Measurements from ENCODE around the gene AP3S1.
"Not testable (repeated sequence)": the region's sequence is repeated elsewhere in the genome, so short reads cannot be mapped to it uniquely, and the experiment has no call there.

The AP3S1 gene

DNA sequence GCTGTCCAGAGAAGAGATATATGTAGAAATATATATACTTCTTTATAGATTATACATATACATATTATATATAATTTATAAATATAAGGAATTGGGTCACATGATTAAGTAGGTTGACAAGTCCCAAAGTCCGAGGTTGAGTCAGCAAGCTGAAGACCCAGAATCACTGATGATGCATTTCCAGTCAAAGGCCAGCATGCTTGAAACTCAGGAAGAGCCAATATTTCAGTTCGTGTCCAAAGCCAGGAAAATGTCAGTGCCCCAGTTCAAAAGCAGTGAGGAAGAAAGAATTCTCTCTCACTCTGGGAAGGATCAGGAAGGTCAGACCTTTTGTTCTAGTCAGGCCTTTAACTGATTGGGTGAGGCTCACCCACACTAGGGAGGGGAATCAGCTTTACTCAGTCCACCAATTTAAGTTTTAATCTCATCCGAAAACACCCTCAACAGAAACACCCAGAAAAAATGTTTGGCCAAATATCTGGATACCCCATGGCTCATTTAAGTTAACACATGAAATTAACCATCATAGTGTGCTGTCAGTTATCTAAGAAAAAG is 78.5 kb downstream of the AP3S1 start:
- no peak overlapping the region for H3K4me3 ChIP-seq (ENCODE audit: low read depth, low read length)
- TF ChIP-seq, protein P1, sequence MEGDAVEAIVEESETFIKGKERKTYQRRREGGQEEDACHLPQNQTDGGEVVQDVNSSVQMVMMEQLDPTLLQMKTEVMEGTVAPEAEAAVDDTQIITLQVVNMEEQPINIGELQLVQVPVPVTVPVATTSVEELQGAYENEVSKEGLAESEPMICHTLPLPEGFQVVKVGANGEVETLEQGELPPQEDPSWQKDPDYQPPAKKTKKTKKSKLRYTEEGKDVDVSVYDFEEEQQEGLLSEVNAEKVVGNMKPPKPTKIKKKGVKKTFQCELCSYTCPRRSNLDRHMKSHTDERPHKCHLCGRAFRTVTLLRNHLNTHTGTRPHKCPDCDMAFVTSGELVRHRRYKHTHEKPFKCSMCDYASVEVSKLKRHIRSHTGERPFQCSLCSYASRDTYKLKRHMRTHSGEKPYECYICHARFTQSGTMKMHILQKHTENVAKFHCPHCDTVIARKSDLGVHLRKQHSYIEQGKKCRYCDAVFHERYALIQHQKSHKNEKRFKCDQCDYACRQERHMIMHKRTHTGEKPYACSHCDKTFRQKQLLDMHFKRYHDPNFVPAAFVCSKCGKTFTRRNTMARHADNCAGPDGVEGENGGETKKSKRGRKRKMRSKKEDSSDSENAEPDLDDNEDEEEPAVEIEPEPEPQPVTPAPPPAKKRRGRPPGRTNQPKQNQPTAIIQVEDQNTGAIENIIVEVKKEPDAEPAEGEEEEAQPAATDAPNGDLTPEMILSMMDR (IDR thresholded peaks at IDR 0.05; ENCODE audit: borderline replicate concordance, insufficient read depth, low read depth, low read length): no peak

DNA sequence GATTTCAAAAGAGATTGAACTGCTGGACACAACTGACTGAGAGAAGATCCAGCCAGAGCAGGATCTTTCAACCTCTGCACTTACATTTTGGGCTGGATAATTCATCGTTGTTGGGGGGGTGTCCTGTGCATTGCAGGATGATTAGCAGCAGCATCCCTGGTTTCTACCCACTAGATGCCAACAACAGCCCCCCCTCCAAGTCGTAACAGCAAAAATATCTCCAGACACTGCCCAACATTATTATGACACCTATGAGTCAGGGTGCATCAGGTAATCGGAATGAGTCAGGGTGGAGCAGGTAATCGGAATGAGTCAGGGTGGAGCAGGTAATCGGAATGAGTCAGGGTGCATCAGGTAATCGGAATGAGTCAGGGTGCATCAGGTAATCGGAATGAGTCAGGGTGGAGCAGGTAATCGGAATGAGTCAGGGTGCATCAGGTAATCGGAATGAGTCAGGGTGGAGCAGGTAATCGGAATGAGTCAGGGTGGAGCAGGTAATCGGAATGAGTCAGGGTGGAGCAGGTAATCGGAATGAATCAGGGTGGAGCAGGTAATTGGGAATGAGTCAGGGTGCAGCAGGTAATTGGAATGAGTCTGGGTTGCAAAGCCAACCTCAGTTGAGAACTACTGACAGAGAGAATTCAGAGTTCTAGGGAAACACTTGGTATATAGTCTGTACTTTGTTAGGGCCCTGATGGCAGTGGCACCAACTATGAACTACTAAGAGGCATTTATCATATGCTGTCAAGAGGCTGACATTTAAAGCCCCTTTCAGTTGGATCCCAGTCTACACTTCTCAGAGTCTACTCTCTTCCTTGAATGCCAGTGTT is 87.1 kb downstream of the AP3S1 start:
- not testable (repeated sequence) for H3K4me3 ChIP-seq (ENCODE audit: low read depth, low read length)

GRCh38 chr5:115930171-115930570 is 88.4 kb downstream of the AP3S1 start:
- not testable (repeated sequence) for H3K4me3 ChIP-seq (ENCODE audit: low read depth, low read length)

DNA sequence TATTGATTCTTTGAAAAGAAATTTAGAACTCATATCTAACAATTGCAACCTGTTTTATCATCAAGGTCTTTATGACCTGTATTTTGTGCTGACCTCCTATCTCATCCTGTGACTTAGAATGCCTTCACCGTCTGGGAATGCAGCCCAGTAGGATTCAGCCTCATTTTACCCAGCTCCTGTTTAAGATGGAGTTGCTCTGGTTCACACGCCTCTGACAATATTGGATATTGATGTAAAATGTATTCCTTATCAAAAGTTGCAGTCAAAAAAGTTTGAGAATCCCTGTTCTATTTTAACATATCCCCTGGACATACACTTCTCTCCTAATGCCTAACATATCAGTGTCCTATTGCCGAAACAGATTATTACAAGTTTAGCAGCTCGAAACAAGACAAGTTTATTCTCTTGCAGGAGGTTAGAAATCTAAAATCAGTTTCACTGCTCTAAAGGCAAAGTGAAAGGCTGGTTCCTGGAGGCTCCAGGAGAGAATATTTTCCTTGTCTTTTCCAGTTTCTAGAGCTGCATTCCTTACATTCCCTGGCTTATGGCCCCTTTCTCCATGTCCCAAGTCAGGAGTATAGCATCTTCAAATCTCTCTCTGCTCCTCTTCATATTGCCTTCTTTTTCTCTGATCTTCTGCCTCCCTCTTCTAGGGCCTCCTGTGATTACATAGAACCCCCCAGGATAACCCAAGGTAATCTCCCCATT is 89.0 kb downstream of the AP3S1 start:
- TF ChIP-seq, protein P1 (IDR thresholded peaks at IDR 0.05; ENCODE audit: borderline replicate concordance, insufficient read depth, low read depth, low read length): no peak
- no peak overlapping the region for H3K4me3 ChIP-seq (ENCODE audit: low read depth, low read length)

GRCh38 chr5:115932991-115933390 is 91.3 kb downstream of the AP3S1 start:
- TF ChIP-seq, protein P1 (IDR thresholded peaks at IDR 0.05; ENCODE audit: borderline replicate concordance, insufficient read depth, low read depth, low read length): no peak
- no peak overlapping the region for H3K4me3 ChIP-seq (ENCODE audit: low read depth, low read length)

- H3K4me3 ChIP-seq (ENCODE audit: low read depth, low read length): no peak overlapping the region
- TF ChIP-seq, protein P1 (IDR thresholded peaks at IDR 0.05; ENCODE audit: borderline replicate concordance, insufficient read depth, low read depth, low read length): no peak
Observed at GRCh38 chr5:115934388-115934974, 92.7 kb downstream of the AP3S1 start.

DNA sequence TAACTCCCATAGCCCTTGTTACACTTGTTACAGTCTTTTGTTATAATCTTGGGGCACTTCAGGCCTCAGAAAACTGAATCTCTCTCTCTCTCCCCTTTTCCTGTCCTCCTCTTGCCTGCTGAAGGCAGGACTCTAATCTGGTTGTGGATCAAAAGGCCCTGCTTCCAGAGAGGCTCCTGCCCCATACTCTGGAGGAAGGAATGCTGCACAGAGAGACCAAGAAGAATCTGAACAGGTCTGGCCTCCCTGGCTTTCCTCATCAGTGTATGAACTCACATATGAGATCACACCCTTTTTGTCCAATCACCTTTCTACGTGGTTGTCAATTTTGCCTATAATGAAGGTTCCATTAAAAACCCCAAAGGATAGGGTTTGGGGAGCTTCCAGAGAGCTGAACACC is 94.3 kb downstream of the AP3S1 start:
- TF ChIP-seq, protein P1 (IDR thresholded peaks at IDR 0.05; ENCODE audit: borderline replicate concordance, insufficient read depth, low read depth, low read length): no peak
- no peak overlapping the region for H3K4me3 ChIP-seq (ENCODE audit: low read depth, low read length)
